ENCODE data around the gene CORIN. TPM values are rescaled to one million over a fixed set of nuclear protein-coding genes. Genes with fewer than 3 reads are reported as not detected.

CORIN gene
- polyA plus RNA-seq, 1 donor = 0.83 TPM

DNA sequence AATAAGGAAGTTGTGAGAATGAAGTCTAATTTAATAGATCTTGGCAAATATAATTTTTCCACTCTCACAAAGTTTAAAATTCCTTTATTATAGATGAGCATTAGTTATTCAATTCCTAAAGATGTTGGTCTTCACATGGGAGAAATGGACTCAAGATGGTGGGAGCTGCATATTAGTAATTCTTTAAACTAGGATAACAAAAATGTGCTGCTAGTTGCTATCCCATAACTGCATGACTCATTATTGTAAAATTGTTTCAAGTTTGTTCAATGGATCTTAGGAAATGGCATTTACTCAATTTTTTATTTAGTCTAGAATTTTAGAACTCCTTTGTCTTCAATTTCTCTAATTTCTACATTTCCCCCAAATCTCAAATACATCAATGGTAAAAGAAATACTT, 197.0 kb downstream of the CORIN start:
- no peak for DNase-seq

GRCh38 chr4:47639531-47639930, 198.3 kb downstream of the CORIN start:
- no peak for DNase-seq

- DNase-seq = no peak
Observed at GRCh38 chr4:47631161-47631560, 206.7 kb downstream of the CORIN start.

GRCh38 chr4:47624031-47624441, 213.8 kb downstream of the CORIN start:
- no peak for DNase-seq

DNA sequence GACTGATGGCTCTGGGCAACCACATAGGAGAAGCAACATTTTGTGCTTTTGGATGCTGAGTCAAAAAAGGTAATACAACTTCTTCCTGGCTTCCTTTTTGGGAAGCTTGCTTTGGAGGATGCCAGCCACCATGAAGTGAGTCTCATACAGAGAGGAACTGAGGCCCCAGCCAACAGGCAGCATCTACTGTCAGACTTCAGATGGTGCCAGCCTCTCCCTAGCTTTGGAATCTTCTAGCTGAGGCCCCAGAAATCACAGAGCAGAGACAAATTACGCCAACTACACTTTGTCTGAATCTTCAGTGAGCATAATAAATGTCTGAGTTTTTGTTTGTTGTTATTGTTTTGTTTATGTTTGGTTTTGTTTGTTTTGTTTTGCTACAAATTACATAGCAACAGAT, 216.7 kb downstream of the CORIN start:
- no peak for DNase-seq

DNA sequence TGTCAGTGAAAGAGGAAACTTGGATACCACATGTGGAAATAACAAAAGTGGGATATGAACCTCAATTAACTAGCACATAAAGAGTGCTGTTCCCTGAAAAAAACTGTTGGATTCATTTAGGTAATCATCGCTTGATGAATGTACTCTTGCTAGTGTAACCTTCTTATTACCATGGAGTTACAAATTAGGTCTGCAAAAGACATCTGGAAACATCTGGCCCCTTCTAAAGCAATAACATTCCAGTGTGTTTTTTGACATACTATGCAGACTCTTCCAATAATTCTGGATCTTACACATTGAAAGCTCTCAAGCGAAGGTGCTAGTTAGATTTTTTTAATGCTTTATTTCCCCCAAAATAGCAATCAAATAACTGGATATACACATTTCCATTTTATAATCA, 218.2 kb downstream of the CORIN start:
- no peak for DNase-seq

DNA sequence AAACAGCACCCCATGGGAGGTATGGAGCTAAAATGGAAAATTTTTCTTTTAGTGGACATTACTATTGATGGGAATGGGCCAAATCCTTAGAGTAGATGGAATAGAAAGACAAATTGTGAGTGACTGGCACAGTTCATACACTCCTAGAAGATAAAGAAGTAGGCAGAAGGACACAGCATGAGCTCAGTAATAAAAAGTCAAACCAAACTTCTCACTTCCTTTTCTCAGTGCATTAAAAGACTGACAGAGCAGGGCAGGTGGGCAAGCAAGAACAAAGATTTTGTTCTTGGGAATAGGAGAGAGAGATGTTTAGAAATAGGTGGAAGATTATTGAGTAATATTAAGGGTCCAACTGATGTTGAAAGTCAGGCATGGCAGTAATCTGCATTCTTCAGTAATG, 220.3 kb downstream of the CORIN start:
- no peak for DNase-seq

GRCh38 chr4:47615385-47615784, 222.5 kb downstream of the CORIN start:
- no peak for DNase-seq

GRCh38 chr4:47612116-47613023, 225.5 kb downstream of the CORIN start:
- DNase-seq = no peak

GRCh38 chr4:47606482-47606881, 231.4 kb downstream of the CORIN start:
- no peak for DNase-seq

DNA sequence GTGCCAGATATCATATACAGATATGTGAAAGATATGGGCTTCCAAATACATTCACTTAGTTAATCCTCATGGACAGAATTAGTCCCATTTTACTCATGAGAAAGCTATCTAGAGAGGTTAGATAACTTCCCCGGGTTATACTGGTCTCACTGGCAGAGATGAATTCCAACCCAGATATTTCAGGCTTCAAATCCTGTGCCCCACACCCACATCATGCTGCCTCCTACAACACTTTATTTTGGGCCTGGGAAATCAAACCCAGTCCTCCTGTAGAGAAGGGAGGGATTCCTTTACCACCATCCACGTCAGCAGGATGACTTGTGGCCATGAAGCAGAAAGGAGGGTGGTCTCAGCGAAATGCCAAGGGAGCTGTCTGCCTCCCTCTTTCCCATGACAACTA, 239.0 kb downstream of the CORIN start:
- DNase-seq = no peak

GRCh38 chr4:47598320-47598719, 239.5 kb downstream of the CORIN start:
- DNase-seq = no peak

- no peak for DNase-seq
Observed at GRCh38 chr4:47597696-47598095, 240.2 kb downstream of the CORIN start.

GRCh38 chr4:47590325-47590724, 247.5 kb downstream of the CORIN start:
- no peak for DNase-seq

GRCh38 chr4:47579235-47579634, 258.6 kb downstream of the CORIN start:
- no peak for DNase-seq

- DNase-seq = no peak
Observed at GRCh38 chr4:47577779-47578553, 259.9 kb downstream of the CORIN start.

DNA sequence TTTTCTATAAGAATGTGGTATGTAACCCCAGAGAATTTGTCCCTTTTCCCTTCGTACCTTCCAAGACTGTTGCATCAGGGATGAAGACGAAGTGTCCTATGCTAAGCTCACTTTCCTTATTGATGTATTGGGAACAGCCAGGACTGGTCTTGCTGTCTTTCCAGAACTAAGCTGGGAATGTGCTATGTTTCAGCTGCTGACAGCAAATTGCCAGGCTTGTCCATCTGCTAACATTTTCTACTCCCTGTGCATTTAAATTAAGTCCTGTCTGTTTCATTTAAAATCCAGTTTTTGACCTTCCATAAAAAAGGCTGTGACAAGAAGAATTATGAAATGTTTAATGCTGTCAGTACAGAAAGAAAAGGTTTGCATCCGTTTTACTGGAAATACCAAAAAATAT, 264.9 kb downstream of the CORIN start:
- DNase-seq = no peak

GRCh38 chr4:47570816-47571215, 267.1 kb downstream of the CORIN start:
- DNase-seq = no peak

GRCh38 chr4:47567511-47567910, 270.4 kb downstream of the CORIN start:
- DNase-seq = no peak

GRCh38 chr4:47566969-47567368, 270.9 kb downstream of the CORIN start:
- no peak for DNase-seq

GRCh38 chr4:47566566-47566965, 271.3 kb downstream of the CORIN start:
- DNase-seq = no peak

DNA sequence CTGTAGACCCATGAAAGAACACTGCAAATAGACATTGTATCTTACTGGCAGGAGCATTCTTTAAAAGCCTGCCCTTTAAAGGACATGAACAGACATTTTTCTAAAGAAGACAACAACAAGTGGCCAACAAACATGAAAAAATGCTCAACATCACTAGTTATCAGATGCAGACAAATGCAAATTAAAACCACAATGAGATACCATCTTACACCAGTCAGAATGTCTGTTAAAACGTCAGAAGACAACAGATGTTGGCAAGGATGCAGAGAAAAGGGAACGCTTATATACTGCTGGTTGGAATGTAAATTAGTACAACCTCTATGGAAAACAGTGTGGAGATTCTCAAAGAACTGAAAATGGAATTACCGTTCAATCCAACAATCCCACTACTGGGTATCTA, 275.6 kb downstream of the CORIN start:
- no peak for DNase-seq

- DNase-seq = no peak
Observed at GRCh38 chr4:47561331-47561730, 276.5 kb downstream of the CORIN start.

DNA sequence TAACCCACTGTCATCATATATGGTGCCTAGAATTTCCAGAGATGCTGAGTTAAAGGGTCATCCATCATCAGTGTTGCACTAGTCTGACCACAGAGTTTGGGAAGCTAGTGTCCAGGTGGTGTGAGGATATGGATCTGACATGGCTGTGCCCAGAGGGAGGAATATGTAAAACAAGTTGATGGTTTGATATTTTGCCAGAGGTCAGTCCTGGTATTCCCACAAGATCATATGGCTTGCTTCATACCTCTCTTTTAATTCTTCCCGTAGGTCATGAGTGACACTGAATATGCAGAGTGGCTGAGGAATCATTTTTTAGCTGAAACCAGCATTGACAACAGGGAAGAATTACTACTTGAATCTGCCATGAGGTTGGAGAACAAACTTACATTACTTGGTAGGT, 277.2 kb downstream of the CORIN start:
- no peak for DNase-seq
